Measurements from ENCODE around the gene RNPS1. TPM values are rescaled to one million over a fixed set of nuclear protein-coding genes. Genes with fewer than 3 reads are reported as not detected.

The RNPS1 gene
- total RNA-seq, 1 experiment from 2014 or later, result 250 TPM

- peaks cover 63% of the 10 kb centered on the region for H3F3A ChIP-seq (ENCODE audit: insufficient read depth, low read depth)
- H3K4me2 ChIP-seq, result peak within 1 kb of the TSS; percentile 85
- H3K36me3 ChIP-seq (ENCODE audit: low read depth), result peaks cover 12% of the 10 kb centered on the region
- peaks cover 36% of the 10 kb centered on the region for H3K79me2 ChIP-seq (ENCODE audit: low read depth)
- peak within 1 kb of the TSS; percentile 91 for H3K4me3 ChIP-seq
- no peaks in the 10 kb centered on the region for H3K9me2 ChIP-seq (ENCODE audit: insufficient read depth)
- TF ChIP-seq CTCF (conservative IDR thresholded peaks at IDR 0.05) (peak; percentile 69), EZH2 (IDR thresholded peaks at IDR 0.05; ENCODE audit: low read depth) (no peak)
- peak within 1 kb of the TSS; percentile 86 for H3K27ac ChIP-seq
- BruUV-seq (replicated peaks), result no TSS peak
- H2AFZ ChIP-seq, result peak within 1 kb of the TSS; percentile 73
- H3K4me1 ChIP-seq (replicated peaks; ENCODE audit: insufficient read depth), result peaks cover 22% of the 10 kb centered on the region
- ChIA-PET POLR2A (ENCODE audit: unreplicated experiment) (interaction anchor here (0.5 to 1.0 kb wide), 6 partner anchors 18 to 885 kb away, joined by 3 to 12 read pairs (median 4); partner anchors contain the start of gene TRAF7), CTCF (interaction anchor here (0.5 to 1.0 kb wide), 10 partner anchors 47 to 669 kb away, joined by 3 to 5 read pairs (median 3); partner anchors contain the start of genes PKD1 and TRAF7)
- intact Hi-C loops (cut with micrococcal nuclease; ENCODE audit: unreplicated experiment), result loop anchor here (1.0 to 10.0 kb wide), 5 partner anchors 29 to 251 kb away; partner anchors contain the start of genes BRICD5, E4F1, PGP and TRAF7
- H3K9me3 ChIP-seq (ENCODE audit: insufficient read depth, low read depth), result no peaks in the 10 kb centered on the region
- no peaks in the 10 kb centered on the region for H3K27me3 ChIP-seq (ENCODE audit: insufficient read depth, low read depth)
- H4K20me1 ChIP-seq (ENCODE audit: insufficient read depth), result peaks cover 37% of the 10 kb centered on the region
- DNase-seq, result peak; percentile 84 to 98
Measured at GRCh38 chr16:2251296-2252111, 16.4 kb downstream of the RNPS1 start, which contains the start of gene ECI1. Gene ECI1 (minus strand): TSS chr16:2251587. CDS start chr16:2251566, 21 bp downstream.

DNA sequence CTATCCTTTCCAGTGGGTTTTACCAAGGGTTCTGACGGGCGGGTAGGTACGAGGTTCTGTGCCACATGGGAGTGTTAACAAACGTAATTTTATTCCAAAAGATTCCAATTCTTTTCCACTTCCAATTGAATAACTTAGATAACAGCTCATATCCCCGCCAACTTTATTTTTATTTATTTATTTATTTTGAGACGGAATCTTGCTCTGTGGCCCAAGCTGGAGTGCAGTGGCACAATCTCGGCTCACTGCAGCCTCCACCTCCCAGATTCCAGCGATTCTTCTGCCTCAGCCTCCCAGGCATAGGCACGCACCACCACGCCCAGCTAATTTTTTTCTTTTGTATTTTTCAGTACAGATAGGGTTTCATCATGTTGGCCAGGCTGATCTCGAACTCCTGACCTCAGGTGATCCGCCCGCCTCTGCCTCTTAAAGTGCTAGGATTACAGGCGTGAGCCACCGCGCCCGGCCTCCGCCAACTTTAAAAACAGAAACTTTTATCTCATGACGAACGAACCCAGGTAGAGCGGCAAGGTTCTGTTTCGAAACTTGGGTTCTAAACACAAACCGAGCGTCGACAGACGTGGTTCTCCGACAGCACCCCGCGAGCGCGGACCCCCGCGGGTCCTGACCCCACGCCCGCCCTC lies 17.2 kb downstream of the RNPS1 start:
- no peaks in the 10 kb centered on the region for H3K9me2 ChIP-seq (ENCODE audit: insufficient read depth)
- POLR2A ChIA-PET (ENCODE audit: unreplicated experiment), result interaction anchor here (0.5 to 0.7 kb wide), 3 partner anchors 14 to 87 kb away, joined by 3 to 4 read pairs (median 3); partner anchors contain the start of gene DNASE1L2
- no peaks in the 10 kb centered on the region for H3K27me3 ChIP-seq (ENCODE audit: insufficient read depth, low read depth)
- peak overlapping the region; percentile 73 for H2AFZ ChIP-seq
- H3K4me2 ChIP-seq, result peak overlapping the region; percentile 85
- peak overlapping the region; percentile 91 for H3K4me3 ChIP-seq
- no peak for TF ChIP-seq EZH2 (IDR thresholded peaks at IDR 0.05; ENCODE audit: low read depth)
- no peak for TF ChIP-seq CTCF (conservative IDR thresholded peaks at IDR 0.05)
- peak overlapping the region; percentile 86 for H3K27ac ChIP-seq
- no peaks in the 10 kb centered on the region for H3K9me3 ChIP-seq (ENCODE audit: insufficient read depth, low read depth)
- H4K20me1 ChIP-seq (ENCODE audit: insufficient read depth), result peaks cover 31% of the 10 kb centered on the region
- H3K4me1 ChIP-seq (replicated peaks; ENCODE audit: insufficient read depth), result peaks cover 22% of the 10 kb centered on the region
- BruUV-seq (replicated peaks), result TSS peak; percentile 48
- intact Hi-C loops (cut with micrococcal nuclease; ENCODE audit: unreplicated experiment), result loop anchor here (1.0 to 10.0 kb wide), 5 partner anchors 28 to 252 kb away; partner anchors contain the start of genes BRICD5, E4F1, PGP and TRAF7
- DNase-seq, result peak; percentile 42 to 65
- peaks cover 55% of the 10 kb centered on the region for H3F3A ChIP-seq (ENCODE audit: insufficient read depth, low read depth)
- H3K36me3 ChIP-seq (ENCODE audit: low read depth), result peaks cover 7% of the 10 kb centered on the region
- CTCF ChIA-PET, result interaction anchor here (0.6 to 0.8 kb wide), 7 partner anchors 46 to 155 kb away, joined by 3 to 5 read pairs (median 3); partner anchors contain the start of genes PKD1 and TRAF7
- H3K79me2 ChIP-seq (ENCODE audit: low read depth), result peaks cover 36% of the 10 kb centered on the region

DNA sequence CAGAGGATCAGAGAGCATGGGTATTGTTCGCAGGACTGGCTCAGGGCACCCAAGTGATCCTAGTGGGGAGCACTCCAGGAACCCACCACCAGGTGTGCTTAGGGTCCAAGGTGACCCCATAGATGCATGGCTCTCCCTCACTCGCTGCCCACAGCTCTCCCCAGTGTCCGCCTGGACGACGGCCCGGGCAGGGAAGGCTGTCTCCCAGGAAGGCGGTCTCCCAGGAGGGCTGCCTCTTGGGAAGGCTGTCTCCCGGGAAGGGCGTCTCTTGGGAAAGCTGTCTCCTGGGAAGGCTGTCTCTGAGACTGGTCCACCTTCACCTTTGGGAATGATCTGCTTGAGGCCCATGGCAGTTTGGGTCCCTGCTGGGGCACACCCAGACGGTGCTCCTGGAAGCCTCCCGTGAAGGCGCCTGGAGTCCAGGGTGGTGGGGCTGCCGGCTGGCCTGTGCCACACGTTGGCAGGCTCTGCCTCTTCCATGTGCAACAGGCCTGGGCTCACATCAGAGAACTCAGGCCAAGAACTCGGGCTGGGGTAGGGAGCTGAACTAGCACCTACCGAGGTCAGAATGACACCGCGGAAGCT lies 21.5 kb downstream of the RNPS1 start:
- Histone ChIP-seq H3K27ac (no peak overlapping the region), H4K20me1 (ENCODE audit: insufficient read depth) (peaks cover 32% of the 10 kb centered on the region), H3F3A (ENCODE audit: insufficient read depth, low read depth) (peaks cover 17% of the 10 kb centered on the region; the same call in 1 of the 2 replicates), H3K79me2 (ENCODE audit: low read depth) (peaks cover 36% of the 10 kb centered on the region), H3K9me2 (ENCODE audit: insufficient read depth) (no peaks in the 10 kb centered on the region), H3K9me3 (ENCODE audit: insufficient read depth, low read depth) (no peaks in the 10 kb centered on the region), H2AFZ (no peak overlapping the region), H3K4me3 (no peak overlapping the region), H3K4me1 (replicated peaks; ENCODE audit: insufficient read depth) (peaks cover 4% of the 10 kb centered on the region; the same call in 1 of the 2 replicates), H3K4me2 (no peak overlapping the region), H3K36me3 (ENCODE audit: low read depth) (no peaks in the 10 kb centered on the region; the same call in none of the 2 replicates), H3K27me3 (ENCODE audit: insufficient read depth, low read depth) (no peaks in the 10 kb centered on the region)
- BruUV-seq (replicated peaks), result no TSS peak
- intact Hi-C loops (cut with micrococcal nuclease; ENCODE audit: unreplicated experiment), result no loop called here
- no peak for DNase-seq
- TF ChIP-seq CTCF (conservative IDR thresholded peaks at IDR 0.05) (no peak), EZH2 (IDR thresholded peaks at IDR 0.05; ENCODE audit: low read depth) (no peak)
- ChIA-PET POLR2A (ENCODE audit: unreplicated experiment) (interaction anchor here (0.6 kb wide), 1 partner anchor 23 kb away, joined by 3 read pairs; no protein-coding TSS in a partner anchor), CTCF (no interaction called here)

All from PC-9 (cell line).